SKM-1 (cell line): ENCODE data around the gene VSNL1.

Experiments used
- DNase-seq: peaks from one replicate; lab custom pipeline; 2025; ENCODE audit not compliant: unreplicated experiment; lab: John Stamatoyannopoulos, UW

VSNL1 gene

DNA sequence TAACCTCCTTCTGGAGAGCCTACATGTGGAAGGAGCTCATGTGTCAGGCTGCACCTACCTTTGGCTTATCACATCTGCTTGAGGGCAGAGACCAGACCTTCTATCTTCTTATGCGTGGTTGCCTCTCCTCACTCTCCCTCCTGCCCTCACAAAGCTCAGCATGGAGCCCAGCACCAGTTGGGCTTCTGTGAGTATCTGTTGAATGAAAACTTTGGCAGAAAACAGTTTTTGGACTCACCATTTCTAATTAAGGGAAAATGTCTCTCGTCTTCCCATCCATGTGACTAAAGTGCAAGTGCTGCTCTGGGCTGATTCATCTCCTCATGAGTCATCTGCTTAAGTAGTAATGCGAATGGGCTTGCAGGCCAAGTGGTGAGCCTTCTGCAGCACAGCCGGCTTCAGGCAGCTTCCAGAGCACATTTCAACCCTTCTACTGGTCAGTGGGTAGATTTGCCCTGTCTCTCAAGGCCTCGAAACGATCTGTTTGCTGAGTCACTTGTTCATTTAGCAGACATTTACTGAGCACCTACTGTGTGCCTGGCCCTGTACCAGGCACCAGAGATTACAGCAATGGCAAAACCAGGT lies 102.6 kb downstream of the VSNL1 start:
- no peak for DNase-seq

DNA sequence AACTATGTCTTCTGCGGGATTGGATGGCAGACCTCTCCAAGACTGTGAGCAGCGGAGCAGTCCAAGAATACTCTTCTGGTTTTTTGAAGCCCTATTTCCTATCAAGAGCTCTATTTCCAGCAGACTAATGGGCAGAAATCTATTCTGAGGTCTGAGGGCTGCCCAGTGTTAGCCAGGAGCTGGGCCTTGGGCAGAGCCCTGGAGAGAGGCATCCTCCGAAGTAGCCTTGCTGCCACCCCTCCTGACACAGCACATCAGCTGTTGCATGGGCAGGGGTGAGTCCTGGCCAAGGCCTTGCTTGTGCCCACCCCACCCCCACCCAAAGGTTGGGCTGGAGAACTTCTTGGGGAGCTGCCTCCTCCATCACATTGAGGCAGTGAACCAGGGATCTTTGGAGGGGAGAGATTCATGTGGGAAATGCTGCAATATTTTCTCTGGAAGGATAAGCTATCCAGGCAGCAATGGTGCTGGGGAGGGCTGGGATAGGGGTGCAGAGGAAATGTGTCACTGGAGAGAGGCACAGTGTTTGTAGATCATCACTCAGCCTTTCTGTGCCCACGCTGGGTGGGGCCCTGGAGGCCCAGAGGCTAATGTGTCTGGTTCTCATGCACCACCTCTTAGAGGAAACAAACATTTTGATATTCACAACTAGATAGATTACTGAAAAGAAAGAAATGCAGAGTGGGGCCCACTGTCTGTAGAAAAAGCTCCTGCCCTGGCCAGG lies 104.7 kb downstream of the VSNL1 start:
- DNase-seq = no peak

DNA sequence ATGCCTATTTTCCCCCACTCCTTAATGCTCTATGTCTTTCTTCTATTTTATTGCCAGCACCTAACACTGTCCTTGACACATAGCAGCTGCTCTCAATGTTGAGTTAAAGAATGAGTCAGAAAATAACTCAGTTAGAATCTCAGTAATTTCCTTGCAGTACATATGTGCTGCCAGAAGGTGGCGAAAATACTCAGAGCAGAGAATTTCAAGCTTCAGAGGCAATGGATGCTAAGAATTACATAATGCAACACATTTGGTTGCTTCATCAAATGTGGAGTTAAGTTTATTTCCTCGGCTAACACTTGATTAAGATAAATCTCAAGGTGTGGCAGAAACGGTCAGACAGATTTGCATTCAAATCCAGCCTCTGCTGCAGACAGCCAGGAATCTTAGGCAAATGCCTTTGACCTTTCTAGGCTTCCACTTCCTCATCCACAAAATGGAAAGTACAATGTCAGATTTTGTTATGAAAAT lies 105.6 kb downstream of the VSNL1 start:
- DNase-seq = peak; percentile 44

DNA sequence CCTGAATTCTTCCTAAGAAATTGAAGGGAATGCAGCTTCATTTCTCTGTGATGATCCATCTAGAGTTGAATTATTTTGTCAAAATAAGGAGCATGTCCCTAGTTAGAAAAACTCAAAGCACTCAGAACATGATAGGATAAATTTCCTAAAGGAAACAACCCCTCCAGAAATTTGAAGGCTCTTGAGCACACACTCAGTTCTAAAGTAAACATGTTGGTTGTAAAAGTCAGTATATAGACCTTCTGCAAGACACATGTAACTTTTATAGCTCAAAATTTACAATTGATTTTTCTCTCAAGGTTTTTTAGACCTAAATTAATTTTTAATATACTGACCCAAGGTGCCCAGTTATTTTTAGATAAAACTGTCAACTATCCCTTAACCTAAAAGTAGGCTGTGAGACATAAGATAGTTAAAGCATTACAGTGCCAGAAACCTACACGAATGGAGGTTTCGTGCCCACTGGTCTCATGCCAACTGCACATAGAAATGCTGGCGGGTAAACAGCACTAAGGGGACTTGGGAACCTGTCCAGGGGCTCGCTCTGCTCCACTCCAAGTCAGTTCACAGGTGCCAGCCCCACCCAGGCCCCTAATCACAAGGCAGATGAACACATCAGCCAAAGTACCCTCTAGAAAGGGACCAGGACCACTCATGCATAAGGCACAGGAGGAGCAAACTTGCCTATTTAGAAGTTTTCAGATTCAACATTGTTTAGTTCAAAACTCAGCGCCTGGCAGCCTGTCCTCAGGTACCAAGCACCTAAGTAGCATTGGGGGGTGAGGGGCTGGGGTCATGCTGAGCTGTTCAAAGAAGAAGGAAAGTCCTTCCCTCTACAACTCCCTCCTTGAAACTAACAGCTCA lies 106.6 kb downstream of the VSNL1 start:
- DNase-seq = no peak

DNA sequence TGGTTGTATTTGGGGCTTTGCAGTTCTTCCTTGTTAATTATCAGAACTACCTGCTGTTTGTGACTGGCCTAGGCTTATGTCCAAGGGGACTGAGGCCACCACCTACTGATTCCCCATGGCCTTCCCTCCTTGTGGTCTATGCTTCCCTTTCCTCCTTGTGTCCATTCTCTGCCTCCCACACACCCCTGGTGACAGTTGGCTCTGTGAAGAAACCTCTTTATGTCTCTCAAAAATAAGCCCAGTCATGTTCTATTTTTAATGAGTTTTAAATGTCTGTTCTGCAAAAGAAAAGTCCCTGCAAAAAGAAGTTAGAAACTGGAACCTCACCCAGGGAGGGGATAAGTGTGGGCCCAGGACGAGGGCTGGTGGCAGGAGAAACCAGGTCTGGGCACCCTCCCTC lies 108.1 kb downstream of the VSNL1 start:
- DNase-seq = no peak

DNA sequence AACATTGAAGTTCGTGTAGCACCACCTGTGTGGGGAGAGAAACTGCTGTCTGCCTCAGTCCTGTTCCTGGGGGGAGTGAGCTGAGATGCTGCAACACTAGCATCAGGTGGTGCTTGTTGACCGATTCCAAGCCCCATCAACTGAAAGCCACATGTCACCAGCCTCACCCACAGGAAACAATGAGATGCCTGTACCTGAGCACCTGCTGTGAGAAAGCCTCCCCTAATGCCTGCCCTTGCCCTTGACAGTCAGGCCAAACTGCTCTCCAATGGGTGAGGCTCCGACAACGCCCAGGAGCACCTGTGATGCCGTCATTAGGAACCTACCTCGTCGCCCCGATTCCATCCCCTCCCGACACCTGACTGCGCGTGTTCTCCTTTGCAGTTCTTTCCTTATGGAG lies 108.5 kb downstream of the VSNL1 start:
- DNase-seq = no peak

DNA sequence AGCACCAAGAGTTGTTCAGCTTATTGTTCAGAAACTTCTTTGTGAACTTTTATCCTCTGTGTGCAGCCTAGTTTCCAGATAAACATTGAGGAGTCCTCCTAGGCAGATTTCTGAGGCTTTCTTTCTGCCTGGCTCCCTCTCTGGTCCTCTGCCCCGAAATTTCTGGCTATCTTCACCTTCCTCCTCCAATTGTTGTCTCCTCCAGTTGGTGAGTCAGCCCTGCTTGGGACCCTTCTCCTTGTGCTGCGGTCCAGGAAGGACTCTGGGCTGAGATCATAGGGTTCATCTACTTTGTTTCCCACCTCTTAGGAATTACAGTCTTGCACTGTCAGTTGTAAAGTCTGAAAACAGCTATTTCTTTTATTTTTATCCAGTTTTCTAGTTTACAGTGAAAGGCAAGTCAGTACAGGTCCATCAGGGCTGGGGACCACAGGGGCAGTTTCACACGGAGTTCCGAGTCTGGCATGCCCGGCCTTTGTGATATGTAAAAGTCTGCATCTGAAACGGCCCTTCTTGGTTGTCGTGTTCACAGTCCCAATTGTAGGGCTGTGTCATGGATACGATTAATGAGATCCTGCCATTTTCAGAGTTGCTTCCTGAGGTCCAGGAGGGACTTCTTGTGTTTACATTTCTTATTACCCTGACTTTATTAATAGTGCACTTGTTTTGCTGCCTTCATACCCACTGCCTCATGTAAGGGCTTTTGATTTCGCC lies 112.3 kb downstream of the VSNL1 start:
- no peak for DNase-seq

DNA sequence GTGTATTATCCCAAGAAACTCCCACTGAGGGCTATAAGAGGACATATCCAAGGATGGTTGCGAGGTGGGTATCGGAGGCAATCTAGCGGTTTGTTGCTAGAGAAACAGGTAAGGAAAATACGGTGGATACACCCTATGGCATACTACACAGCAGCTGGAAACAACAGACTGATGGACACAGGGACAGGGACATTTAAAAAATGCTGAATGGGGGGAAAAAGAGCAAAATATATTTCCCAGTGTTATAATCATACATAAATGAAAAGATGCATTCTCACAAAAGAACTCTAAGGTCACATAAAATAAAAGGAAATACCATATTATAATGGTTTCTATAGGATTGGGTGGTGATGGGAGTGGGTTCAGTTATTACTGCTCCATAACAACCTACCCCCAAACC lies 117.3 kb downstream of the VSNL1 start:
- DNase-seq = no peak

DNA sequence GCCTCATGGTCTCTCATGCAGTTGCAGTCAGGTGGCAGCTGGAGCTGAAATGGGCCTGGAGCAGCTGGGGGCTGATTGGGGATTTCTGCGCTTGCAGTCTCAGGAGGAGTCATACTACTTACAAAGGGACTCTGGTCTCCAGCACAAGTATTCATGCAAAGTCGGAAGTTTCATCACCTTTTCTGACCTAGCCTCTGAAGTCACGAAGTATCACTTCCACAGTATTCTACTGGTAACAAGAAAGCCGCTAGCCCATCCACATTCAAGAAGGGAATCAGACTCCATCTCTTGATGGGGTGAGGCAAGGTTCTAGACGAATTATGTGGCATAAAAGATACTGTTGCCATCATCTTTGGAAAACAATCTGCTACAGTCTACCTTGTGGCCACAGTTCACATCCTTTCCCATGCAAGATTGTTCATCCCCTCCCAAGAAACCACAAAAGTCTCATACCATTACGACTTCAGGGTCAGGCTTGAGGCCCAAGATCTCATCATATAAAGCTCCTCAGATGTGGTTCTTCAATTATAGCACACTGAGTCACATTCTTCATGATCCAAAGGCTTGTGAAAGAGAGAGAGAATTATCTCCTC lies 117.9 kb downstream of the VSNL1 start:
- DNase-seq = no peak

DNA sequence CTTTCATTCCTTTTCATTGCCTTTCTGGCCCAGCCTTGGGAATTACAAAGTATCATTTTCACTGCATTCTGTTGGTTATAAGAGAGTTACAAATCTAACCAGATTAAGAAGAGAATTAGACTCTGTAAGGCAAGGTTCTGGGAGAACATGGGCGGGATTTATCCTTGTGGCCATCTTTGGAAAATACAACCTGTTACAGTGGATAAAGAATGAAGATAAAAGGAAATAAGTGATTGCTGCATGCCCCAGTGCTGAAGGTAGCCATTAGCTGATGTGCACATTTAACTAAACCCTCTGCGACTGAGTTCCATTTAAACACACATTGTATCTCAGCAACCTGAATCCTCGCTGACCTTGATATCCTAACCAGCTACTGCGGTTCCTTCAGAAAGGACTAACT lies 119.7 kb downstream of the VSNL1 start:
- DNase-seq = no peak

DNA sequence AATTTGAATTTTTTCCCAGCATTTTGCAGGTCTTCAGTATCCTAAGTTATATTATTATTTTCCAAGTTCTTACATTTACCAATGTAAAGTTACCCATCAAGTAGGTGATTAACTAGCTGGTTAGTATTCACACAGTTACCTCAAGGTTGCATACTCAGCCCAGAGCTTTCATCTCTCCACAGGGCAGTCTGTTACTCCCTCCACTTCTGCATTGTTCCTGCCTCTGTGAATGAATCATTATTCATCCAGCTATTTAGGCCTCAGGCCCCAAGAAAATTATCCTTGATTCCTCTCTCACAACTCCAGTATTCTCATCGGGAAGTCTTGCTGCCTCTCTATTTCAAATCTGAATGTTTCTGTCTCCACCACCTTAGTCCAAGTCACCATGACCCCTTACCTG lies 121.0 kb downstream of the VSNL1 start:
- no peak for DNase-seq

DNA sequence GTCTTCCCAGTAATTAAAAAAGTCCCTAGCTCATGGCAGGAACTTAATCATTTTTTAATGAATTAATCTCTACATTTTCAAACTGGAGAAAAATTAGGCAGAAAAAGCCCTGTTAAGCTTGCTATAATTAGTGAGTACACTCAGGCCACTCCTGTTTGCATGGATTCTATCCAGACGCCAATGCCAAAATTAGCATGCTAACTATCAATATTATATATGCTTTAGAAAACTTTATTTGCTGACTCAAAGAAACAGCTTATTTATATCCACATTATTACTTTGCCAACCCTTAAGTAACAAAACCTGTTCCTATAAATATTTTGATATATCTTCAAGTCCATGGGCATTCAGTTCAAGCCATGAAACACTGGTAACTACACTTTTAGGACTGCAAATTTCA lies 122.2 kb downstream of the VSNL1 start:
- DNase-seq = no peak

DNA sequence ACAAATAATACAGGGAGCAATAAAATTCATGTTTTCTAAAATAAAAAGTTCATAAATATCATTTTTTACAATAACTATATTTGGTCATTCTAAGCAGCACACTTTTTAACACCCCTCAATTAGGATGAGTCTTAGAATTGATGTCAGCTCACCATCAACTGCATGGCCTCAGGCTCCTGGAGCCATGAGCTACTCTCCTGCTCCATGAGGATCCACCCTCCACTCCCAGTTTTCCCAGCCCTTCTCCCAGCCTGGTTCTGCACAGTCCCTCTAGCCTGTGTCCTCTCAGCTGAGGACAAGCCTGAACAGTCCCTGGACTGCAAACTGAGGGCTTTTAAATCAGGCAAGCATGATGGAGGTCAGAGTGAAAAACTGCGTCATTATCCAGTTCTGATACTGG lies 124.0 kb downstream of the VSNL1 start:
- DNase-seq = no peak

DNA sequence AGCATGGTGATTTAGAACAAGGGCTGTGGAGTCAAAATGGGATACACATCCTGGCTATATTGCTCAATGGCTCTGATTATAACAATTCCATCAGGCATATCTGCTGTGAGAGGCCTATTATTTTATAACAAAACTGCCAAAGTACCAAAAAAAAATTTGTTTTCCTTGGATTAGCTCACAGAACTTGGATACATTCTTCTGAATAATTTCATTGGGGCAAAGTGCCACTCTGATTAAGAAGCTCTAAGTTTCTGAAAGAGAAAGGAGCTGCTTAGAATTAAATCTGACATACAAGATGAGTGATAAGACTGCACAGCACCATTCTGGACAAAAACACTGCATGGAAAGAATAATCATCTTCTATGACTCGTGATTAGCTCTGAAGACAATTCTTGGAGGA lies 127.4 kb downstream of the VSNL1 start:
- no peak for DNase-seq

DNA sequence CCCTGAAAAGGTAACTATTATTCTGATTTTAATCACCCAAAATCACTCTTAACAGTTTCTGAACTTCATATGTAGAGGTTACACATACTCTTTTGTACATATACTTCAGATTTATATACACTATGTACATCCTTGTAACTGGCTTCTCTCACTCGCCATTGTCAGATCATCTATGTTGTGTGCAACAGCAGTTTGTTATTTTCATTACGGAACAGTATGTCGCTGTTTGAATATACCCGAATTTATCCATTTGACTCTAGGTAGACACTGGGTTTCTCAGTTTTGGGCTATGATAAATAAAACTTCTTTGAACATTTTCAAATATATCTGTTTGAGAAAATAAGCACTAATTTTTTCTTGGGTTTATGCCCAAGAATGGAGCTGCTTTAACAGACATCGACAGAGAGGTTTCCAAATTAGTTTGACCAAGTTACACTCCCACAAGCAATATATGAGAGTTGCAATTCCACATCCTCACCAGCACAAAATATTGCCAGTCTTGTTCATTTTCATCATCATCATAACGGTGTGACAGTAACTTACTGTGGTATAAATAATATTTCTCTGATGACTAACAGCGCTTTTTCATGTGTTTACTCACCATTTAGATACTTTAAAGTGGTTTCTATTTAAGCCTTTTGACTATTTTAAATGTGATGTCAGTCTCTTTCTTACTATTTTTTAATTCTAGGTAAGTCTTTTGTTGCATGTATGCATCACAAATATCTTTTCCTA lies 132.3 kb downstream of the VSNL1 start:
- DNase-seq = no peak

DNA sequence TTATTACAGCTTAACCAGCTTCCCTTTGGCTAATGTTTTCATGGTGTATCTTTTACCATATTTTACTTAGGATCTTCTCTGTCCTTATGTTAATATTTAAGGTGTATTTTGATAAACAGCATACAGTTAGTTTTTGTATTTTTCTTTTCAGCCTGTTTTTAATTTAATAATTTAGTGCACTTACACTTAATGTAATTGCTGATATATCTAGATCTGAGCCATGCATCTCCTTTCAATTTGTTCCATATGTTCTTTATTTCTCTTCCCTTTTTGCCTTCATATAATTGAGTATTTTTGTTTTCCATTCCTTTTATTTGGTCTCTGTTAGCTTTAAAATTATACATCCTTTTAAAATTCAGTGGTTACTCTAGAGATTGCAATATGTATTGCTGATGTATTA lies 134.3 kb downstream of the VSNL1 start:
- DNase-seq = no peak

DNA sequence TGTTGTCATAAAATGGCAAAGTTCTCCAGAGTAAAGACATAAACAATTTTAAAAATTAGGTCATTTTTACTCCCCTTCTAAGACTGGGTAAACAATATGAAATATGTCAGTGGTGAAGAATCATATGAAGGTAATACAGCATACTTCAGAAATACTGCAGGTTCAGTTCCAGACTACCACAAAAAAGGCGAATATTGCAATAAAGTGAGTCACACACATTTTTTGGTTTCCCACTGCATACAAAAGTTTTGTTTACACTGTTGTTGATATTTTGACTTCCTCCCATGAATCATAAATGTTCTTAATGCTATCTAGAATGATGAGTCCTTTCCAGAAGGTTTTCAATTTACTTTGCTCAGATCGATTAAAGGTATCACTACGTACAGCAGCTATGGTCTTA lies 139.6 kb downstream of the VSNL1 start:
- no peak for DNase-seq

DNA sequence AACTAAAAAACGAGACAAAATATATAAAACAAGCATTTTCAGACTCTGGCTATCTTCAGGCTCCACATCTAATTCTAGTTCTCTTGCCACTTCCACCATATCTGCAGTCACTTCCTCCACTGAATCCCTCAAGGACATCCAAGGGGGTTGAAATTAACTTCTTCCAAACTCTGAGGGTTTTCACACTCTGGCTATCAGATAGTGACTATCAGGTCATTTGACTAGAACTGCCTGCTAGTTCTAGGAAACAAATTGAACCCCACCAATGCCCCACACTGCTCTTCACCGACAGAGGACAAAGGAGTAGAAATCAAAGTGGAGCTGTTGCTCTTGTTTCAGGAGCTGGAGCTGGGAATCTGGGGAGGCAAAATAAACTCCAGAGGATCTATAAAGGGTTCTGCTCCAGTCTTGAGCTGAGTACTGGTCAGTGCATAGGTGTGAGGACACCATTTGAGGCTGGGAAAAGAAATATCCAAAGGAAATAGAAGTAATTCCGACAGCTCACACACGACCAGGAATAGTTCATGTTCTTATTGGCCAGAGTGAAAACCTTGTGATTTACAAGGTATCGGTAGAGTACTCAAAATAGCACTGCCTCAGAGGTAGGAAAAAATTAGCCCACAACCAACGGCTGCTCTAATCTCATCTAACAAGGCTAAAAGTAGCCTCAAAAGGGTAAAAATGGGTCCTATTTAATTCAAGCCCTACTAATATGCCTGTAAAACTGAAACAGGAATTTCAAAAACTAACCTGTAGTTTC lies 141.8 kb downstream of the VSNL1 start:
- DNase-seq = no peak

DNA sequence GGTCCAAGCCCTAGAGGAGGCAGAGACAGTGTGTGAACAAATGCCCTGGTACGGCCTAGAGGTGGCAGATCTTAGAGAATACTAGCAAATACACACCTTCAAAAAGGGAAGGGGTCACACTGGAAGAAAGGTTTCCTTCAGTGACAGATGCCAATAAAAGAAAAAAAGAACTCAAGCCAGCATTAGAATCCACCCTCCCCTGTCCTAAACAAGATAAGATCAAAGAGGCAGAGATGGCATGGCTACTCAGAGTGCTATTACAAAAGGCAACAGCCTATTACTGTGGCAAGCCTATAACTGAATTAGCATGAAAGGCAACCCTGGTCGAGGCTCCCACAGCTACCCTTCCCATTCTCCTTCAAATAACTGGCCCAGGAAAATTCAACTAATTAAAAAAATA lies 143.5 kb downstream of the VSNL1 start:
- no peak for DNase-seq

DNA sequence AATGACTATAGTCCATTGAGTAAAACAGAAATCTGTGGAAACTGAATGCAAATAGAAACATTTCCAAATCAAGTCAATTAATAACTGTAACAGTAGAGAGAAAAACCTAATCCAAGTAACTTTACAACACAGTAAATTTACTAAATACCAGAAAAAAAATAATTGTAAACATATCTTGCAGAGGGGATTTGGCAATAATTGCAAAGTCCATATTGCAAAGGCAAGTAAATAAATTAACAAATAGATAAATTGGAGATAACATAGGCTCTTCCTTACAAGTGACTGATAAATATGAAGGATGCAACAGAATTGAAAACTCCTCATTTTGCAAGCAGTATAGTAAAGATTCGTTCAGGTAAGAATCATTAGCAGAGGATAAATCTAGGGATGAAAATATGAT lies 148.1 kb downstream of the VSNL1 start:
- DNase-seq = no peak
